GM12891 (cell line): Measurements from ENCODE around the gene LPAR6.

Source experiments
- POLR2A ChIP-seq: IDR thresholded peaks from 2 replicates; pipeline ENCODE4 v1.6.1; 2011; ENCODE audit warnings: low read depth, low read length, control low read depth
- POLR2AphosphoS5 ChIP-seq: IDR thresholded peaks from 2 replicates; pipeline ENCODE4 v1.6.1; 2011; ENCODE audit warnings: low read depth, low read length, control low read depth
- TAF1 ChIP-seq: IDR thresholded peaks from 2 replicates; pipeline ENCODE4 v1.6.1; 2011; ENCODE audit warnings: low read depth, low read length, control low read depth

DNA sequence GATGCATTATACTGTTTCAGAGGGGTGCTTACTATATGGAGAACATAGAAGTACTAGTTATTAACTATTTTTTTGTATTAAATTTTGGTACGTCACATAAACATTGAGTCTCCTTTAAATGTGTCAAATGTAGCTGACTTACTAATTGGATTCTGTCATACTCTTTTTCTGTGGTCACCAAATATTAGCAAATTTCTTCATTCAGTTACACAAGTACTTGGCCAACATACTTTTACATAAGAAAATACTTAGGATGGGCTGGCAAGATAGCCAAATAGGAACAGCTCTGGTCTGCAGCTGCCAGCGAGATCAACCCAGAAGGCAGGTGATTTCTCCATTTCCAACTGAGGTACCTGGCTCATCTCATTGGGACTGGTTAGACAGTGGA is 19.2 kb downstream of the LPAR6 start:
- no peak for TF ChIP-seq POLR2A
- no peak for TF ChIP-seq POLR2AphosphoS5
- TF ChIP-seq TAF1: no peak
